Transverse colon (tissue), 4 donors: ENCODE data around the gene EXOSC5. TPM values are rescaled to one million over a fixed set of nuclear protein-coding genes. Genes with fewer than 3 reads are reported as not detected.
A peak's percentile ranks its signal among the peaks of the same experiment; 100 is the strongest.
"Not testable (repeated sequence)": the region's sequence is repeated elsewhere in the genome, so short reads cannot be mapped to it uniquely, and the experiment has no call there.

Experiments
- DNase-seq: peaks from one replicate; pipeline ENCODE4 v3.0.0-alpha.2; 2019
- H3K27ac ChIP-seq, 4 donors: fragments of 200-600 bp; sonication (generic); 2 replicates each; pipeline ENCODE4 v1.5.1; 2016 to 2018; ENCODE audit warnings: inconsistent platforms in 4 of 4
- H3K27me3 ChIP-seq: fragments of 200-600 bp; sonication (generic); 2 replicates; pipeline ENCODE4 v1.5.1; 2017; ENCODE audit warnings: inconsistent platforms
- H3K36me3 ChIP-seq, 4 donors: fragments of 200-600 bp; sonication (generic); 2 replicates each; pipeline ENCODE4 v1.5.1; 2017 to 2019; ENCODE audit warnings: inconsistent platforms in 4 of 4
- H3K4me1 ChIP-seq, 4 donors: fragments of 200-600 bp; sonication (generic); 2 replicates each; pipeline ENCODE4 v1.5.1; 2017 to 2020; ENCODE audit warnings: inconsistent platforms in 4 of 4
- H3K4me3 ChIP-seq, 4 donors: fragments of 200-600 bp; sonication (generic); 1 replicate in 1 of 4; 2 replicates in 3 of 4; pipeline versions ENCODE4 v1.5.1 to v1.6.1; 2017 to 2019; ENCODE audit warnings: inconsistent platforms in 4 of 4
- H3K9me3 ChIP-seq, 2 donors: fragments of 200-600 bp; sonication (generic); 2 replicates each; pipeline ENCODE4 v1.5.1; 2017 to 2019; ENCODE audit warnings: inconsistent platforms in 2 of 2
- CTCF ChIP-seq, 5 experiments: fragments of 200-600 bp in 3 of 5; fragments of 450-650 bp in 2 of 5; sonication (generic) in 3 of 5; IDR thresholded peaks; 1 replicate in 2 of 5; 2 replicates in 3 of 5; pipeline ENCODE4 v1.5.1; 2016 to 2017; ENCODE audit warnings: antibody characterized with exemption in 5 of 5, inconsistent platforms in 3 of 5, mild to moderate bottlenecking in 2 of 5, moderate library complexity in 1 of 5
- EP300 ChIP-seq: sonication (generic); formaldehyde crosslinking; IDR thresholded peaks from one replicate; pipeline ENCODE4 v1.6.1; 2017; ENCODE audit warnings: antibody characterized with exemption, low read depth
- POLR2A ChIP-seq: fragments of 450-650 bp; IDR thresholded peaks from one replicate; pipeline ENCODE4 v1.6.1; 2016; ENCODE audit warnings: antibody characterized with exemption, mild to moderate bottlenecking, moderate library complexity
- POLR2AphosphoS5 ChIP-seq, 3 donors: sonication (generic); formaldehyde crosslinking; IDR thresholded peaks; one replicate each; pipeline ENCODE4 v1.6.1; 2016; ENCODE audit warnings: antibody characterized with exemption in 3 of 3
- WGBS, 2 donors: methylation state at CpG; one replicate each; pipeline ENCODE4 v1.1.5; 2018; ENCODE audit warnings: low coverage in 1 of 2; 5-methylcytosine and 5-hydroxymethylcytosine counted together
- in situ Hi-C, 4 donors: fragments of 200-750 bp; cut with MboI; loops; one replicate each; pipeline versions ENCODE4 v1.15.0 to v1.15.1; 2017; ENCODE audit warnings: low sequenced_read_pairs in 3 of 4, low pct_ligation_motif_present in 1 of 4, low pct_unique_long_range_greater_than_20kb in 1 of 4
- intact Hi-C: fragments of 100-400 bp; cut with DNase I; formaldehyde crosslinking; loops from one replicate; pipeline ENCODE4 v1.15.1; 2023; ENCODE audit warnings: low total_unique reads
- total RNA-seq, 4 donors: library from RNA; depleted of rRNA; stranded (reverse); fragments of >200 nt; gene quantifications; one replicate each; pipeline ENCODE4 v1.1.0, GENCODE V29; 2016

Gene EXOSC5
- total RNA-seq, 4 donors from 2014 or later, result 4.0 to 20.6 (median 10.8) TPM

GRCh38 chr19:41437944-41438574 is 40.9 kb upstream of the EXOSC5 start:
- no peak for DNase-seq
- WGBS, 2 donors, result 94% methylated on average over 7 of the region's 7 CpGs; no CpG with 5 or more reads in 1 of the 2 donors
- TF ChIP-seq POLR2AphosphoS5 (IDR thresholded peaks at IDR 0.05) (no peak), EP300 (no peak), CTCF (IDR thresholded peaks at IDR 0.05) (no peak), POLR2A (no peak)
- Histone ChIP-seq H3K9me3 (no peaks in the 10 kb centered on the region), H3K4me3 (no peak overlapping the region), H3K27ac (no peak overlapping the region), H3K27me3 (no peaks in the 10 kb centered on the region), H3K4me1 (peaks cover 0 to 20% (median 5%) of the 10 kb centered on the region in 4 donors), H3K36me3 (peaks cover 0 to 3% (median 0%) of the 10 kb centered on the region in 4 donors)
- in situ Hi-C loops (no loop called here), intact Hi-C loops (no loop called here)

- H3K27me3 ChIP-seq, result no peaks in the 10 kb centered on the region
- peaks cover 0 to 20% (median 5%) of the 10 kb centered on the region in 4 donors for H3K4me1 ChIP-seq
- peak overlapping the region in 2 of 4 donors; percentile 1 to 34 for H3K27ac ChIP-seq
- intact Hi-C loops, result no loop called here
- H3K36me3 ChIP-seq, result peaks cover 0 to 3% (median 0%) of the 10 kb centered on the region in 4 donors
- no peaks in the 10 kb centered on the region for H3K9me3 ChIP-seq
- in situ Hi-C loops, result no loop called here
- no peak for DNase-seq
- TF ChIP-seq POLR2A, result no peak
- no peak for TF ChIP-seq CTCF (IDR thresholded peaks at IDR 0.05)
- no peak for TF ChIP-seq EP300
- peak in 1 of 3 donors; percentile 6 for TF ChIP-seq POLR2AphosphoS5 (IDR thresholded peaks at IDR 0.05)
- no peak overlapping the region for H3K4me3 ChIP-seq
These were observed 39.5 kb upstream of the EXOSC5 start for GRCh38 chr19:41436674-41436951.

DNA sequence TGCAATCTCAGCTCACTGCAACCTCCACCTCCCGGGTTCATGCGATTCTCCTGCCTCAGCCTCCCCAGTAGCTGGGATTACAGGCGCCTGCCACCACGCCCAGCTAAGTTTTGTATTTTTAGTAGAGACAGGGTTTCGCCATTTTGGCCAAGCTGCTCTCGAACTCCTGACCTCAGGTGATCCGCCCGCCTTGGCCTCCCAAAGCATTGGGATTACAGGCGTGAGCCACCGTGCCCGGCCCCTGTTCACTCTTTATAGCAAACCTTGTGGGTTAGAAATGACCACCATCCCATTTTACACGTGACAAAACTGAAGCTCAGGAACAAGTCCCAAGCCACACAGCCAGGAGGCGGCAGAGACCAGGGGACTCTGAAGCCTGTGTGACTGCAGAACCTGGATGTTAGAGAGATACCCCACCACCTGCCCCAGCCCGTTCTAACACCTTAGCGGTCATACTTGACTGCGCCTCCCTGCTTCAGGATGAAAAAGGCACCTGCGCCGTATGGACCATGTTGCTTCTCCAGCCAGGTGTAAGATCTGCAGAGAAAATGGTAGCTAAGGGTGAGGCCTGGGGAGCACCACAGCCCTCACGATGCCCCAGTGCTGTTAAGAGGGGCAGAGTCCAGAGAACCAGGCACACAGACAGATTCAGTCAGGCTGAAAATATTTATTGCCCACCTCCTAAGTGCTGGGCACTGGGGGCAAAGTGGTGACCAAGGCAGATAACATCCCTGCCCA is 38.9 kb upstream of the EXOSC5 start:
- in situ Hi-C loops, result no loop called here

GRCh38 chr19:41435376-41435775 is 38.2 kb upstream of the EXOSC5 start:
- H3K9me3 ChIP-seq, DNase-seq, in situ Hi-C loops, H3K36me3 ChIP-seq, H3K4me3 ChIP-seq, H3K27me3 ChIP-seq, intact Hi-C loops, H3K27ac ChIP-seq: not testable (repeated sequence)
- H3K4me1 ChIP-seq, result peaks cover 0 to 20% (median 5%) of the 10 kb centered on the region in 4 donors
- 92% methylated on average over 11 of the region's 11 CpGs; no CpG with 5 or more reads in 1 of the 2 donors for WGBS, 2 donors

More for the DNA sequence above, 38.9 kb upstream of the EXOSC5 start:
- WGBS, 2 donors, result 93 to 100% methylated on average over 4 to 16 of the region's 19 CpGs
- Histone ChIP-seq H3K4me1 (peaks cover 0 to 20% (median 5%) of the 10 kb centered on the region in 4 donors), H3K27me3 (no peaks in the 10 kb centered on the region), H3K9me3 (no peaks in the 10 kb centered on the region), H3K36me3 (peaks cover 0 to 3% (median 0%) of the 10 kb centered on the region in 4 donors), H3K27ac (peak overlapping the region in 3 of 4 donors; percentile 3 to 11 (median 6)), H3K4me3 (no peak overlapping the region)
- intact Hi-C loops, result no loop called here
- DNase-seq, result no peak
- TF ChIP-seq POLR2A, result no peak

GRCh38 chr19:41434450-41434849 is 37.3 kb upstream of the EXOSC5 start:
- H3K36me3 ChIP-seq, result peaks cover 0 to 3% (median 0%) of the 10 kb centered on the region in 4 donors
- peaks cover 0 to 16% (median 5%) of the 10 kb centered on the region in 4 donors for H3K4me1 ChIP-seq
- no peak for DNase-seq
- intact Hi-C loops (no loop called here), in situ Hi-C loops (no loop called here)
- no peaks in the 10 kb centered on the region for H3K27me3 ChIP-seq
- H3K4me3 ChIP-seq, result no peak overlapping the region
- no peaks in the 10 kb centered on the region for H3K9me3 ChIP-seq
- TF ChIP-seq EP300, result no peak
- no peak for TF ChIP-seq POLR2A
- TF ChIP-seq CTCF (IDR thresholded peaks at IDR 0.05), result no peak
- no peak for TF ChIP-seq POLR2AphosphoS5 (IDR thresholded peaks at IDR 0.05)
- 84 to 88% methylated on average over 5 of the region's 5 CpGs for WGBS, 2 donors
- H3K27ac ChIP-seq, result no peak overlapping the region
